ENCODE measurements around the gene UBAC1. TPM values are rescaled to one million over a fixed set of nuclear protein-coding genes. Genes with fewer than 3 reads are reported as not detected.

Gene UBAC1
- total and polyA plus RNA-seq, 4 donors = 16.2 to 115 (median 16.4) TPM

DNA sequence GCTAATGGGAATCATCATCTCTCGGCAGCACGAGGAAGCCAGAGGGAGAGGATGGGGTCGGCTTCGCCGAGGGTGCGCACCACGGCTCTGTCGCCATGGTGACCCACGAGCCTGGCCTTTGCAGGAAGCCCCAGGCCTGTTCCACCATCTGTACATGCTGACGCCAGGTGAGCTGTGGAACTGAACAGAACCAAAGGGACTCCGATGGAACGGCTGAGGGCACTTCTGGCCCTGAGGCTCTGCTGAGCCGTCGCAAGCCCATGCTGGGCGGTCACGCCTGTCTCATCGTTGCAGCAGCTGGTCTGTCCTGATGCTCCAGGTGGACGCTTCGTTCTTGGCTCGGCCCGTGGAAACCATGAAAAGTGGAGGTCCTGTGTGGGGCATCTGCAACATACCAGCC, 34.6 kb upstream of the UBAC1 start (continued):
- no peak for TF ChIP-seq RAD21 (IDR thresholded peaks at IDR 0.05)
- TF ChIP-seq, protein P1, sequence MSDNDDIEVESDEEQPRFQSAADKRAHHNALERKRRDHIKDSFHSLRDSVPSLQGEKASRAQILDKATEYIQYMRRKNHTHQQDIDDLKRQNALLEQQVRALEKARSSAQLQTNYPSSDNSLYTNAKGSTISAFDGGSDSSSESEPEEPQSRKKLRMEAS (IDR thresholded peaks at IDR 0.05) = no peak
- no peak for TF ChIP-seq TAF1 (conservative IDR thresholded peaks at IDR 0.05)

- H3K4me1 ChIP-seq (ENCODE audit: control insufficient read depth in 4 of 4, insufficient read depth in 4 of 4, low read length in 3 of 4) = peaks cover 19 to 51% (median 34%) of the 10 kb centered on the region in 4 donors
Observed at GRCh38 chr9:135994501-135995192, 33.5 kb upstream of the UBAC1 start.

More at GRCh38 chr9:135994501-135995192, 33.5 kb upstream of the UBAC1 start:
- H3K27ac ChIP-seq (ENCODE audit: low read depth in 1 of 2, low read length in 2 of 2) = peak overlapping the region; percentile 90 to 93
- H3K9ac ChIP-seq (ENCODE audit: low read depth in 1 of 2, low read length in 2 of 2) = no peak overlapping the region
- no peaks in the 10 kb centered on the region for H3K27me3 ChIP-seq (ENCODE audit: control insufficient read depth in 4 of 4, insufficient read depth in 4 of 4, low read length in 3 of 4)
- 35% methylated on average over 20 of the region's 20 CpGs for WGBS
- no peaks in the 10 kb centered on the region for H3K9me3 ChIP-seq (ENCODE audit: control insufficient read depth in 4 of 4, low read length in 3 of 4)
- TF ChIP-seq TAF1 (conservative IDR thresholded peaks at IDR 0.05) (no peak), YY1 (IDR thresholded peaks at IDR 0.05) (no peak), FOXA2 (IDR thresholded peaks at IDR 0.05) (peak; percentile 10), RXRA (IDR thresholded peaks at IDR 0.05) (peak in 1 of 2 donors; percentile 83), RAD21 (IDR thresholded peaks at IDR 0.05) (no peak), SP1 (IDR thresholded peaks at IDR 0.05) (no peak), FOXA1 (IDR thresholded peaks at IDR 0.05) (no peak), HNF4G (IDR thresholded peaks at IDR 0.05) (no peak), EGR1 (IDR thresholded peaks at IDR 0.05; ENCODE audit: low read depth in 2 of 2) (no peak), HNF4A (conservative IDR thresholded peaks at IDR 0.05) (peak in 1 of 2 donors; percentile 51), REST (IDR thresholded peaks at IDR 0.05) (no peak), JUND (IDR thresholded peaks at IDR 0.05) (no peak), GABPA (IDR thresholded peaks at IDR 0.05 in 1 of 2, conservative IDR thresholded peaks at IDR 0.05 in 1 of 2) (no peak), CTCF (IDR thresholded peaks at IDR 0.05; ENCODE audit: low read depth, low read length, missing input control) (no peak), NR2F2 (IDR thresholded peaks at IDR 0.05) (no peak)
- TF ChIP-seq, protein P2, sequence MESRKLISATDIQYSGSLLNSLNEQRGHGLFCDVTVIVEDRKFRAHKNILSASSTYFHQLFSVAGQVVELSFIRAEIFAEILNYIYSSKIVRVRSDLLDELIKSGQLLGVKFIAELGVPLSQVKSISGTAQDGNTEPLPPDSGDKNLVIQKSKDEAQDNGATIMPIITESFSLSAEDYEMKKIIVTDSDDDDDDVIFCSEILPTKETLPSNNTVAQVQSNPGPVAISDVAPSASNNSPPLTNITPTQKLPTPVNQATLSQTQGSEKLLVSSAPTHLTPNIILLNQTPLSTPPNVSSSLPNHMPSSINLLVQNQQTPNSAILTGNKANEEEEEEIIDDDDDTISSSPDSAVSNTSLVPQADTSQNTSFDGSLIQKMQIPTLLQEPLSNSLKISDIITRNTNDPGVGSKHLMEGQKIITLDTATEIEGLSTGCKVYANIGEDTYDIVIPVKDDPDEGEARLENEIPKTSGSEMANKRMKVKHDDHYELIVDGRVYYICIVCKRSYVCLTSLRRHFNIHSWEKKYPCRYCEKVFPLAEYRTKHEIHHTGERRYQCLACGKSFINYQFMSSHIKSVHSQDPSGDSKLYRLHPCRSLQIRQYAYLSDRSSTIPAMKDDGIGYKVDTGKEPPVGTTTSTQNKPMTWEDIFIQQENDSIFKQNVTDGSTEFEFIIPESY (IDR thresholded peaks at IDR 0.05) = no peak
- TF ChIP-seq, protein P1 (IDR thresholded peaks at IDR 0.05) = no peak
- TF ChIP-seq, protein P3, sequence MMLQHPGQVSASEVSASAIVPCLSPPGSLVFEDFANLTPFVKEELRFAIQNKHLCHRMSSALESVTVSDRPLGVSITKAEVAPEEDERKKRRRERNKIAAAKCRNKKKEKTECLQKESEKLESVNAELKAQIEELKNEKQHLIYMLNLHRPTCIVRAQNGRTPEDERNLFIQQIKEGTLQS (IDR thresholded peaks at IDR 0.05) = no peak
- DNase-seq (ENCODE audit: low spot score) = no peak
- H3K36me3 ChIP-seq (ENCODE audit: control insufficient read depth in 4 of 4, insufficient read depth in 3 of 4, low read depth in 1 of 4, low read length in 3 of 4) = no peaks in the 10 kb centered on the region
- no peak overlapping the region for H3K4me3 ChIP-seq (ENCODE audit: low read depth in 1 of 3, low read length in 3 of 3)

All from liver (tissue), 9 donors.